ENCODE data around the gene GPR35.

The GPR35 gene

GRCh38 chr2:240589375-240589774 is 35.9 kb upstream of the GPR35 start:
- Histone ChIP-seq H3K4me2 (ENCODE audit: insufficient read depth, low read length) (0 out of 2 replicates have a peak overlapping the region, but pooled peaks have one; percentile 97), H3K79me2 (ENCODE audit: insufficient read depth, low read length) (peaks cover 93% of the 10 kb centered on the region), H3K9ac (ENCODE audit: low read depth, low read length) (no peak overlapping the region), H3K27ac (ENCODE audit: low read length) (no peak overlapping the region), H3K36me3 (ENCODE audit: insufficient read depth, low read length) (peaks cover 52% of the 10 kb centered on the region), H3K4me3 (ENCODE audit: low read depth in 1 of 2, low read length in 2 of 2) (no peak overlapping the region), H3K4me1 (ENCODE audit: insufficient read depth, low read length) (peaks cover 36% of the 10 kb centered on the region), H3K27me3 (ENCODE audit: insufficient read depth, low read length, poor library complexity) (no peaks in the 10 kb centered on the region), H2AFZ (ENCODE audit: low read depth, low read length) (no peak overlapping the region), H4K20me1 (ENCODE audit: insufficient read depth, low read length) (peaks cover 89% of the 10 kb centered on the region), H3K9me3 (ENCODE audit: insufficient read depth, low read length, severe bottlenecking) (no peaks in the 10 kb centered on the region)
- TF ChIP-seq EZH2 (IDR thresholded peaks at IDR 0.05; ENCODE audit: borderline replicate concordance, low read depth, low read length, severe bottlenecking) (no peak), CTCF (IDR thresholded peaks at IDR 0.05; ENCODE audit: borderline replicate concordance, extremely low read depth, low read length, poor library complexity, severe bottlenecking) (no peak)
- DNase-seq (no peak), ATAC-seq (ENCODE audit: insufficient read depth, low read depth) (no peak)

DNA sequence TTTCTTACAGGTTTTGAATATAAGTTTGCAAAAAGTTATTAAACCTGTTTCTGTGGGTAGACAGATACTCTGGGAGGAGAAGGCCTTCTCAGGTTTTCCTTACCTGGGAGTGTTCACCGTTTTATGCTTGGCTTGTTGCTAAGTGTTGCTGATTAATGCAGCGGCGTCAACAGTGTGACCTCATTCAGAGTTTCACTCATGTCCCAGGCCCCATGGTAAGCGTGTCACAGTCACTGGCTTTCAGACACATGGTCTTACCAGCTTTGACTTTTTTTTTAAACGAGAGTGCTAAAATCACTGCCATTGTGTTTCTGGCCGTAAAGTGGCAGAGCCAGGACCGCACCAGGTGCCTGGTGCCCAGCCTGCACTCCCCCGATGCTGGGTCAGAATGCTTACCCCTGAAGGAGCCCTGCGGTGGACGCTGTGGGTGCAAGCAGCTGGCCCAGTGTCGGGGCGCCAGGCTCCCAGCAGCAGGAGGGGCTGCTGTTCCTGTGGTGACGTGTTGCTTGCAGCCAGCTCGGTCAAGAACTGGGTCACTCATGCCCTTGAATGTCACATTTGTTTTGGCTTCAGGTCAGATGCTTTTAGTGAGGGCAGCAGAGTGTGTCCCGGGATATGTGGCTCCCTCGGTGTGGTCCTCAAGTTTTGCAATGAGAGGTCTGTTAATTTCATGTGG is 35.3 kb upstream of the GPR35 start:
- Histone ChIP-seq H3K9ac (ENCODE audit: low read depth, low read length) (no peak overlapping the region), H3K4me2 (ENCODE audit: insufficient read depth, low read length) (no peak overlapping the region), H3K27ac (ENCODE audit: low read length) (no peak overlapping the region), H3K4me3 (ENCODE audit: low read depth in 1 of 2, low read length in 2 of 2) (no peak overlapping the region), H3K9me3 (ENCODE audit: insufficient read depth, low read length, severe bottlenecking) (no peaks in the 10 kb centered on the region), H2AFZ (ENCODE audit: low read depth, low read length) (no peak overlapping the region), H3K27me3 (ENCODE audit: insufficient read depth, low read length, poor library complexity) (no peaks in the 10 kb centered on the region), H4K20me1 (ENCODE audit: insufficient read depth, low read length) (peaks cover 91% of the 10 kb centered on the region), H3K36me3 (ENCODE audit: insufficient read depth, low read length) (peaks cover 56% of the 10 kb centered on the region), H3K4me1 (ENCODE audit: insufficient read depth, low read length) (peaks cover 30% of the 10 kb centered on the region), H3K79me2 (ENCODE audit: insufficient read depth, low read length) (peaks cover 87% of the 10 kb centered on the region)
- DNase-seq (no peak), ATAC-seq (ENCODE audit: insufficient read depth, low read depth) (no peak)
- TF ChIP-seq CTCF (IDR thresholded peaks at IDR 0.05; ENCODE audit: borderline replicate concordance, extremely low read depth, low read length, poor library complexity, severe bottlenecking) (no peak), EZH2 (IDR thresholded peaks at IDR 0.05; ENCODE audit: borderline replicate concordance, low read depth, low read length, severe bottlenecking) (no peak)

GRCh38 chr2:240590681-240591111 is 34.6 kb upstream of the GPR35 start:
- Histone ChIP-seq H3K27ac (ENCODE audit: low read length) (no peak overlapping the region), H3K9ac (ENCODE audit: low read depth, low read length) (no peak overlapping the region), H3K79me2 (ENCODE audit: insufficient read depth, low read length) (peaks cover 82% of the 10 kb centered on the region), H3K4me2 (ENCODE audit: insufficient read depth, low read length) (no peak overlapping the region), H3K36me3 (ENCODE audit: insufficient read depth, low read length) (peaks cover 63% of the 10 kb centered on the region), H3K4me1 (ENCODE audit: insufficient read depth, low read length) (peaks cover 23% of the 10 kb centered on the region), H4K20me1 (ENCODE audit: insufficient read depth, low read length) (peaks cover 91% of the 10 kb centered on the region), H3K4me3 (ENCODE audit: low read depth in 1 of 2, low read length in 2 of 2) (no peak overlapping the region), H3K9me3 (ENCODE audit: insufficient read depth, low read length, severe bottlenecking) (no peaks in the 10 kb centered on the region), H2AFZ (ENCODE audit: low read depth, low read length) (no peak overlapping the region), H3K27me3 (ENCODE audit: insufficient read depth, low read length, poor library complexity) (no peaks in the 10 kb centered on the region)
- TF ChIP-seq CTCF (IDR thresholded peaks at IDR 0.05; ENCODE audit: borderline replicate concordance, extremely low read depth, low read length, poor library complexity, severe bottlenecking) (no peak), EZH2 (IDR thresholded peaks at IDR 0.05; ENCODE audit: borderline replicate concordance, low read depth, low read length, severe bottlenecking) (no peak)
- ATAC-seq (ENCODE audit: insufficient read depth, low read depth) (no peak), DNase-seq (no peak)

Data from DND-41 (cell line).